PC-9 (cell line): ENCODE measurements around the gene LRRC7. TPM values are rescaled to one million over a fixed set of nuclear protein-coding genes. Genes with fewer than 3 reads are reported as not detected.

Source experiments
- BruUV-seq: library from RNA; stranded (reverse); fragments of 400-500 nt; replicated peaks from 2 replicates; lab custom pipeline; 2021; lab: Mats Ljungman, UMichigan
- CTCF ChIA-PET: fragments of 300-600 bp; sonication (Branson Sonifier 250); formaldehyde crosslinking; loops from one replicate; lab custom pipeline; 2022; ENCODE audit warnings: antibody characterized with exemption; lab: Charles Lee
- POLR2A ChIA-PET: fragments of 300-600 bp; sonication (Branson Sonifier 250); formaldehyde crosslinking; loops from one replicate; lab custom pipeline; 2022; ENCODE audit warnings: antibody characterized with exemption; ENCODE audit not compliant: unreplicated experiment; lab: Charles Lee
- DNase-seq, 2 experiments: peaks; one replicate each; pipeline versions ENCODE4 v3.0.0 to v3.0.0-alpha.2; 2015 to 2022; ENCODE audit warnings: mixed read lengths in 1 of 2
- H2AFZ ChIP-seq: fragments of 200-600 bp; sonication (generic); 2 replicates; pipeline ENCODE4 v1.8.1; 2017; ENCODE audit warnings: antibody characterized with exemption
- H3F3A ChIP-seq: fragments of 200-600 bp; sonication (generic); 2 replicates; pipeline ENCODE4 v1.8.1; 2017; ENCODE audit warnings: antibody characterized with exemption, mild to moderate bottlenecking, low read depth; ENCODE audit not compliant: insufficient read depth
- H3K27ac ChIP-seq: fragments of 200-600 bp; sonication (generic); 2 replicates; pipeline ENCODE4 v1.6.1; 2016; ENCODE audit warnings: mixed run types
- H3K27me3 ChIP-seq: fragments of 200-600 bp; sonication (generic); 2 replicates; pipeline ENCODE4 v1.6.1; 2016; ENCODE audit warnings: low read depth, mixed run types; ENCODE audit not compliant: insufficient read depth
- H3K36me3 ChIP-seq: fragments of 200-600 bp; sonication (generic); 2 replicates; pipeline ENCODE4 v1.6.1; 2016; ENCODE audit warnings: low read depth, mixed run types
- H3K4me1 ChIP-seq: fragments of 200-600 bp; sonication (generic); replicated peaks from 2 replicates; pipeline ENCODE4 v1.6.1; 2016; ENCODE audit warnings: mixed run types; ENCODE audit not compliant: insufficient read depth
- H3K4me2 ChIP-seq: fragments of 200-600 bp; sonication (generic); 2 replicates; pipeline ENCODE4 v1.6.1; 2017; ENCODE audit warnings: mixed run types
- H3K4me3 ChIP-seq: fragments of 200-600 bp; sonication (generic); 2 replicates; pipeline ENCODE4 v1.6.1; 2016; ENCODE audit warnings: mixed run types
- H3K79me2 ChIP-seq: fragments of 200-600 bp; sonication (generic); 2 replicates; pipeline ENCODE4 v1.6.1; 2017; ENCODE audit warnings: low read depth, mixed run types
- H3K9me2 ChIP-seq: fragments of 200-600 bp; sonication (generic); 2 replicates; pipeline ENCODE4 v1.8.1; 2017; ENCODE audit warnings: mild to moderate bottlenecking; ENCODE audit not compliant: insufficient read depth
- H3K9me3 ChIP-seq: fragments of 200-600 bp; sonication (generic); 2 replicates; pipeline ENCODE4 v1.8.1; 2016; ENCODE audit warnings: low read depth; ENCODE audit not compliant: insufficient read depth
- H4K20me1 ChIP-seq: fragments of 200-600 bp; sonication (generic); 2 replicates; pipeline ENCODE4 v1.8.1; 2017; ENCODE audit not compliant: insufficient read depth
- CTCF ChIP-seq: fragments of 200-600 bp; sonication (generic); conservative IDR thresholded peaks from 2 replicates; pipeline ENCODE4 v1.6.1; 2017; ENCODE audit warnings: mixed run types, antibody characterized with exemption, mild to moderate bottlenecking, moderate library complexity
- EZH2 ChIP-seq: fragments of 200-600 bp; sonication (generic); IDR thresholded peaks from 2 replicates; pipeline ENCODE4 v1.8.0; 2017; ENCODE audit warnings: antibody characterized with exemption, low read depth
- intact Hi-C: fragments of 100-400 bp; cut with micrococcal nuclease; formaldehyde crosslinking; loops from one replicate; pipeline ENCODE4 v1.10.0; 2022; ENCODE audit not compliant: unreplicated experiment
- total RNA-seq: library from RNA; stranded (reverse); gene quantifications from 2 replicates; pipeline ENCODE4 v1.2.3, GENCODE V29; 2021

Gene LRRC7
- total RNA-seq, 1 experiment from 2014 or later: not detected

- intact Hi-C loops: no loop called here
Measured at GRCh38 chr1:69697340-69697739, 129.6 kb downstream of the LRRC7 start.

GRCh38 chr1:69700770-69701169, 133.0 kb downstream of the LRRC7 start:
- Histone ChIP-seq H3K4me3 (no peak overlapping the region), H3K4me1 (no peaks in the 10 kb centered on the region), H3K9me2 (no peaks in the 10 kb centered on the region; the same call in 1 of the 2 replicates), H3K27me3 (no peaks in the 10 kb centered on the region), H3K9me3 (no peaks in the 10 kb centered on the region), H3F3A (no peaks in the 10 kb centered on the region), H3K79me2 (no peaks in the 10 kb centered on the region), H3K27ac (no peak overlapping the region), H3K36me3 (no peaks in the 10 kb centered on the region), H2AFZ (no peak overlapping the region), H3K4me2 (no peak overlapping the region), H4K20me1 (no peaks in the 10 kb centered on the region)
- DNase-seq: peak in 1 of 2 experiments; percentile 3
- BruUV-seq: no TSS peak
- ChIA-PET POLR2A (no interaction called here), CTCF (no interaction called here)
- intact Hi-C loops: no loop called here
- TF ChIP-seq EZH2: no peak
- TF ChIP-seq CTCF: peak; percentile 39; the same call in 1 of the 2 replicates

More at GRCh38 chr1:69697340-69697739, 129.6 kb downstream of the LRRC7 start:
- Histone ChIP-seq H2AFZ (no peak overlapping the region), H3K9me2 (no peaks in the 10 kb centered on the region; the same call in 1 of the 2 replicates), H4K20me1 (no peaks in the 10 kb centered on the region), H3K4me3 (no peak overlapping the region), H3K79me2 (no peaks in the 10 kb centered on the region), H3K4me2 (no peak overlapping the region), H3K9me3 (no peaks in the 10 kb centered on the region), H3K27ac (no peak overlapping the region), H3K4me1 (no peaks in the 10 kb centered on the region), H3K27me3 (no peaks in the 10 kb centered on the region), H3K36me3 (no peaks in the 10 kb centered on the region), H3F3A (no peaks in the 10 kb centered on the region)
- no peak for DNase-seq
- TF ChIP-seq EZH2 (no peak), CTCF (no peak)
- ChIA-PET POLR2A (no interaction called here), CTCF (no interaction called here)
- BruUV-seq: no TSS peak

GRCh38 chr1:69702085-69702484, 134.4 kb downstream of the LRRC7 start:
- Histone ChIP-seq H3K4me3 (no peak overlapping the region), H3K4me2 (no peak overlapping the region), H3K9me3 (no peaks in the 10 kb centered on the region), H4K20me1 (no peaks in the 10 kb centered on the region), H3K27ac (no peak overlapping the region), H3K79me2 (no peaks in the 10 kb centered on the region), H3K27me3 (no peaks in the 10 kb centered on the region), H3K36me3 (no peaks in the 10 kb centered on the region), H3K4me1 (no peaks in the 10 kb centered on the region), H2AFZ (no peak overlapping the region), H3K9me2 (no peaks in the 10 kb centered on the region; the same call in 1 of the 2 replicates), H3F3A (no peaks in the 10 kb centered on the region)
- intact Hi-C loops: no loop called here
- BruUV-seq: no TSS peak
- no peak for DNase-seq
- CTCF ChIA-PET: no interaction called here
- no peak for TF ChIP-seq CTCF
- TF ChIP-seq EZH2: no peak
- POLR2A ChIA-PET: no interaction called here
